ENCODE results near the gene ANKRD29. TPM values are rescaled to one million over a fixed set of nuclear protein-coding genes. Genes with fewer than 3 reads are reported as not detected.

The ANKRD29 gene
- under 1 TPM; 0.55 to 0.93 (median 0.78) TPM for polyA plus RNA-seq (ENCODE audit: insufficient read length in 3 of 3)

GRCh38 chr18:23662309-23663263, at the start of gene ANKRD29:
Gene ANKRD29 (minus strand): TSS chr18:23662911. CDS start chr18:23662730, 181 bp downstream.
- DNase-seq (ENCODE audit: low read depth in 3 of 3, low spot score in 2 of 3): no peak

GRCh38 chr18:23712445-23712844, 49.7 kb upstream of the ANKRD29 start:
- no peak for DNase-seq (ENCODE audit: low read depth in 3 of 3, low spot score in 2 of 3)

GRCh38 chr18:23711426-23711825, 48.7 kb upstream of the ANKRD29 start:
- DNase-seq (ENCODE audit: low read depth in 3 of 3, low spot score in 2 of 3): no peak

- no peak for DNase-seq (ENCODE audit: low read depth in 3 of 3, low spot score in 2 of 3)
Observed at GRCh38 chr18:23710946-23711345, 48.2 kb upstream of the ANKRD29 start.

GRCh38 chr18:23710068-23710527, 47.4 kb upstream of the ANKRD29 start:
- DNase-seq (ENCODE audit: low read depth in 3 of 3, low spot score in 2 of 3): no peak

- DNase-seq (ENCODE audit: low read depth in 3 of 3, low spot score in 2 of 3): no peak
Observed at GRCh38 chr18:23706971-23707640, 44.4 kb upstream of the ANKRD29 start.

GRCh38 chr18:23704806-23705205, 42.1 kb upstream of the ANKRD29 start:
- DNase-seq (ENCODE audit: low read depth in 3 of 3, low spot score in 2 of 3): no peak

GRCh38 chr18:23703987-23704384, 41.3 kb upstream of the ANKRD29 start:
- no peak for DNase-seq (ENCODE audit: low read depth in 3 of 3, low spot score in 2 of 3)

- DNase-seq (ENCODE audit: low read depth in 3 of 3, low spot score in 2 of 3): no peak
Observed at GRCh38 chr18:23703057-23703986, 40.6 kb upstream of the ANKRD29 start.

- no peak for DNase-seq (ENCODE audit: low read depth in 3 of 3, low spot score in 2 of 3)
Observed at GRCh38 chr18:23702606-23703005, 39.9 kb upstream of the ANKRD29 start.

GRCh38 chr18:23701544-23702064, 38.9 kb upstream of the ANKRD29 start:
- DNase-seq (ENCODE audit: low read depth in 3 of 3, low spot score in 2 of 3): no peak

- DNase-seq (ENCODE audit: low read depth in 3 of 3, low spot score in 2 of 3): no peak
Observed at GRCh38 chr18:23701017-23701416, 38.3 kb upstream of the ANKRD29 start.

- DNase-seq (ENCODE audit: low read depth in 3 of 3, low spot score in 2 of 3): no peak
Observed at GRCh38 chr18:23694637-23695430, 32.1 kb upstream of the ANKRD29 start.

GRCh38 chr18:23693846-23694245, 31.1 kb upstream of the ANKRD29 start:
- no peak for DNase-seq (ENCODE audit: low read depth in 3 of 3, low spot score in 2 of 3)

GRCh38 chr18:23690505-23691068, 27.9 kb upstream of the ANKRD29 start:
- DNase-seq (ENCODE audit: low read depth in 3 of 3, low spot score in 2 of 3): no peak

GRCh38 chr18:23689616-23690504, 27.1 kb upstream of the ANKRD29 start:
- DNase-seq (ENCODE audit: low read depth in 3 of 3, low spot score in 2 of 3): no peak

GRCh38 chr18:23689031-23689615, 26.4 kb upstream of the ANKRD29 start, which contains the start of gene LAMA3:
Gene LAMA3 (plus strand): TSS chr18:23689453. CDS start chr18:23689684, 231 bp downstream.
- no peak for DNase-seq (ENCODE audit: low read depth in 3 of 3, low spot score in 2 of 3)

GRCh38 chr18:23688528-23688927, 25.8 kb upstream of the ANKRD29 start:
- DNase-seq (ENCODE audit: low read depth in 3 of 3, low spot score in 2 of 3): no peak

Data from right renal cortex interstitium (tissue), 3 donors.